ENCODE results near the gene HARBI1. TPM values are rescaled to one million over a fixed set of nuclear protein-coding genes. Genes with fewer than 3 reads are reported as not detected.

HARBI1 gene
- total and polyA plus RNA-seq, 7 experiments from 2014 or later, result 2.9 to 18.1 (median 7.5) TPM

DNA sequence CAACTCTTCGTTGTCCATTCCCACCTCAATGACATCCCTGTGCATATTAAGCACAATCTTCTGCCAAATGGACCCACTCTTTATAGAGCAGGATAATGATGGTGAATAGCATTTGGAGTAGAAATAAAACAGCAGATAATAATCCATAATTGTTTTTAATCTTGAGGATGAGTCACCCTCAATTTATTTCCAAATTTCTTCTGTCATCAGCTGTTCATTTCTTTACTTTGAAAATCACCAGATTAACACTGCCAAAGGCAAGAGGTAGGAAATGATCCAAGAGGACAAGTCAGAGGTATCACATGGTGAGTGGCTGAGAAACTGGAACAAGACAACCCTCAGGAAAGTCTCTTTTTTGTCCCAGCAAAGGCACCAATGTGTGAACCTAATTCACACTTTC is 15.9 kb downstream of the HARBI1 start:
- Histone ChIP-seq H3K27ac (ENCODE audit: low read depth, low read length) (no peak overlapping the region), H3K9me3 (ENCODE audit: control insufficient read depth in 2 of 3, low read length in 3 of 3) (no peaks in the 10 kb centered on the region), H3K27me3 (ENCODE audit: control insufficient read depth in 2 of 2, insufficient read depth in 2 of 2, low read length in 2 of 2) (no peaks in the 10 kb centered on the region), H3K4me3 (ENCODE audit: low read length) (no peak overlapping the region), H3K36me3 (ENCODE audit: control insufficient read depth in 2 of 3, insufficient read depth in 3 of 3, low read length in 3 of 3) (peaks cover 0 to 10% (median 0%) of the 10 kb centered on the region in 3 experiments), H3K4me1 (ENCODE audit: control insufficient read depth in 2 of 2, insufficient read depth in 2 of 2, low read length in 2 of 2) (no peaks in the 10 kb centered on the region)
- H3K9me3 Mint-ChIP-seq, result no peaks in the 10 kb centered on the region
- H3K36me3 Mint-ChIP-seq, result peaks cover 0 to 5% (median 0%) of the 10 kb centered on the region in 5 donors
- intact Hi-C loops (cut with micrococcal nuclease), result no loop called here
- POLR2A ChIA-PET, result no interaction called here
- ATAC-seq (no peak), DNase-seq (no peak)
- no peaks in the 10 kb centered on the region for H3K27me3 Mint-ChIP-seq
- no peak overlapping the region for H3K4me3 Mint-ChIP-seq
- H3K4me1 Mint-ChIP-seq, result peaks cover 0 to 5% (median 0%) of the 10 kb centered on the region in 7 donors
- CTCF ChIA-PET, result no interaction called here
- H3K27ac Mint-ChIP-seq, result peak overlapping the region in 1 of 9 donors; percentile 62

- intact Hi-C loops (cut with micrococcal nuclease), result no loop called here
- Mint-ChIP-seq H3K4me1 (peaks cover 0 to 5% (median 0%) of the 10 kb centered on the region in 7 donors), H3K36me3 (peaks cover 0 to 5% (median 0%) of the 10 kb centered on the region in 5 donors), H3K9me3 (no peaks in the 10 kb centered on the region), H3K27me3 (no peaks in the 10 kb centered on the region), H3K4me3 (no peak overlapping the region), H3K27ac (no peak overlapping the region)
- Histone ChIP-seq H3K4me1 (ENCODE audit: control insufficient read depth in 2 of 2, insufficient read depth in 2 of 2, low read length in 2 of 2) (no peaks in the 10 kb centered on the region), H3K36me3 (ENCODE audit: control insufficient read depth in 2 of 3, insufficient read depth in 3 of 3, low read length in 3 of 3) (peaks cover 0 to 10% (median 0%) of the 10 kb centered on the region in 3 experiments), H3K9me3 (ENCODE audit: control insufficient read depth in 2 of 3, low read length in 3 of 3) (no peaks in the 10 kb centered on the region), H3K27ac (ENCODE audit: low read depth, low read length) (no peak overlapping the region), H3K27me3 (ENCODE audit: control insufficient read depth in 2 of 2, insufficient read depth in 2 of 2, low read length in 2 of 2) (no peaks in the 10 kb centered on the region), H3K4me3 (ENCODE audit: low read length) (no peak overlapping the region)
- ChIA-PET POLR2A (interaction anchor here (0.6 kb wide), 1 partner anchor 192 kb away, joined by 3 read pairs; no protein-coding TSS in a partner anchor), CTCF (no interaction called here)
- ATAC-seq, result no peak
- DNase-seq, result no peak
Measured at GRCh38 chr11:46600194-46600960, 16.6 kb downstream of the HARBI1 start.

- Histone ChIP-seq H3K27ac (ENCODE audit: low read depth, low read length) (no peak overlapping the region), H3K9me3 (ENCODE audit: control insufficient read depth in 2 of 3, low read length in 3 of 3) (no peaks in the 10 kb centered on the region), H3K36me3 (ENCODE audit: control insufficient read depth in 2 of 3, insufficient read depth in 3 of 3, low read length in 3 of 3) (peaks cover 0 to 10% (median 0%) of the 10 kb centered on the region in 3 experiments), H3K4me1 (ENCODE audit: control insufficient read depth in 2 of 2, insufficient read depth in 2 of 2, low read length in 2 of 2) (no peaks in the 10 kb centered on the region), H3K27me3 (ENCODE audit: control insufficient read depth in 2 of 2, insufficient read depth in 2 of 2, low read length in 2 of 2) (no peaks in the 10 kb centered on the region), H3K4me3 (ENCODE audit: low read length) (no peak overlapping the region)
- Mint-ChIP-seq H3K9me3 (no peaks in the 10 kb centered on the region), H3K27me3 (no peaks in the 10 kb centered on the region), H3K27ac (no peak overlapping the region), H3K36me3 (peaks cover 0 to 5% (median 0%) of the 10 kb centered on the region in 5 donors), H3K4me1 (peaks cover 0 to 5% (median under 1%) of the 10 kb centered on the region in 7 donors), H3K4me3 (no peak overlapping the region)
- no peak for ATAC-seq
- CTCF ChIA-PET, result no interaction called here
- DNase-seq, result no peak
- POLR2A ChIA-PET, result interaction anchor here (0.6 kb wide), 1 partner anchor 193 kb away, joined by 3 read pairs; no protein-coding TSS in a partner anchor
- intact Hi-C loops (cut with micrococcal nuclease), result no loop called here
Measured at GRCh38 chr11:46599340-46600193, 17.5 kb downstream of the HARBI1 start.

DNA sequence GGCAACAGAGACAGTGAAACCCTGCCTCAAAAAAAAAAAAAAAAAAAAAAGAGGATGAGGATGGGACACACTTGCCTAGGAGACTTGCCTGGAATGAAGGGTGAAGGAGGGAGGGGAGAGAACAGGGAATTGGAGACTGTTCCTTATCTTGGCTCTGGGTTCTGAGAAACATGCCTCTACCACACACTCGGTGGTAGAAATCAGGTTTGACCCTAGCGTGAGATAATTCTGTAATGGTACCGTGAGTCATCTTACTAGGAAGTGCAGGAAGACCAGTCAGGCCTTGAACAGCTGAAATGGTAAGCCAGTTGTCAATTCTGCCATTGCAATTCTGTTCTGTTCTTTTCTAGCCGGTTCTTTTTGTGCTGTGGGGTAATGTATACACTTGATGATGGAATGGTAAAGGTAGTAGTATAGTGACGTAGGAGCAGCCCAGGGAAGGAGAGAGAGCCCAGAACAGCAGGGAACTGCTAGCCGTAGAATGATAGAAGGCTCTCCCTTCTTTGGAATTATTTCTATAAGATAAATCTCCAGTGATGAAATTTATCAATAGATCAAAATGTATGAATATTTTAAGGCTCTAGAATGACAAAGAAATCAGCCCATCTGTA is 19.3 kb downstream of the HARBI1 start:
- Mint-ChIP-seq H3K27me3 (no peaks in the 10 kb centered on the region), H3K4me1 (peaks cover 6 to 17% (median 16%) of the 10 kb centered on the region in 7 donors), H3K4me3 (no peak overlapping the region), H3K27ac (peak overlapping the region in 1 of 9 donors; percentile 44), H3K9me3 (peaks cover 0 to 2% (median 0%) of the 10 kb centered on the region in 11 donors), H3K36me3 (peaks cover 0 to 4% (median 0%) of the 10 kb centered on the region in 5 donors)
- ChIA-PET POLR2A (no interaction called here), CTCF (no interaction called here)
- Histone ChIP-seq H3K4me3 (ENCODE audit: low read length) (no peak overlapping the region), H3K27ac (ENCODE audit: low read depth, low read length) (no peak overlapping the region), H3K9me3 (ENCODE audit: control insufficient read depth in 2 of 3, low read length in 3 of 3) (no peaks in the 10 kb centered on the region), H3K36me3 (ENCODE audit: control insufficient read depth in 2 of 3, insufficient read depth in 3 of 3, low read length in 3 of 3) (peaks cover 0 to 8% (median 0%) of the 10 kb centered on the region in 3 experiments), H3K4me1 (ENCODE audit: control insufficient read depth in 2 of 2, insufficient read depth in 2 of 2, low read length in 2 of 2) (peaks cover 5 to 7% of the 10 kb centered on the region in 2 donors), H3K27me3 (ENCODE audit: control insufficient read depth in 2 of 2, insufficient read depth in 2 of 2, low read length in 2 of 2) (no peaks in the 10 kb centered on the region)
- intact Hi-C loops (cut with micrococcal nuclease), result no loop called here
- ATAC-seq (no peak), DNase-seq (no peak)

DNA sequence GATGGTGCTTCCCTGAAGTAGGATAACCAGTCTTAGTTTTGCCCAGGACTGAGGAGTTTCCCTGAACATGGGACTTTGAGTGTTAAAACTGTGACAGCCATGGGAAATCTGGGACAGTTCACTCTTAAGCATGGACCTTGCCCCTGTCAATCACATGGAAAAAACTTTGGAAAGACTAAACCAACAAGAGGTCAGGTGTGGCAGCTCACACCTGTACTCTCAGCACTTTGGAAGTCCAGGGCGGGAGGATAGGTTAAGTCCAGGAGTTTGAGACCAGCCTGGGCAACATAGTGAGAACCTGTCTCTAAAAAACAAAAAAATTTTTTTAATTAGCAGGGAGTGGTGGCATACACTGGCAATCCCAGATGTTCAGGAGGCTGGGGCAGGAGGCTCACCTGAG is 19.9 kb downstream of the HARBI1 start:
- Mint-ChIP-seq H3K27ac (no peak overlapping the region), H3K4me1 (peaks cover 6 to 22% (median 20%) of the 10 kb centered on the region in 7 donors), H3K4me3 (no peak overlapping the region), H3K36me3 (peaks cover 0 to 4% (median 0%) of the 10 kb centered on the region in 5 donors), H3K27me3 (no peaks in the 10 kb centered on the region), H3K9me3 (peaks cover 0 to 2% (median 0%) of the 10 kb centered on the region in 11 donors)
- Histone ChIP-seq H3K4me1 (ENCODE audit: control insufficient read depth in 2 of 2, insufficient read depth in 2 of 2, low read length in 2 of 2) (peaks cover 10 to 11% of the 10 kb centered on the region in 2 donors), H3K4me3 (ENCODE audit: low read length) (no peak overlapping the region), H3K36me3 (ENCODE audit: control insufficient read depth in 2 of 3, insufficient read depth in 3 of 3, low read length in 3 of 3) (peaks cover 0 to 8% (median 0%) of the 10 kb centered on the region in 3 experiments), H3K27ac (ENCODE audit: low read depth, low read length) (no peak overlapping the region), H3K27me3 (ENCODE audit: control insufficient read depth in 2 of 2, insufficient read depth in 2 of 2, low read length in 2 of 2) (no peaks in the 10 kb centered on the region), H3K9me3 (ENCODE audit: control insufficient read depth in 2 of 3, low read length in 3 of 3) (no peaks in the 10 kb centered on the region)
- intact Hi-C loops (cut with micrococcal nuclease), result no loop called here
- ATAC-seq (no peak), DNase-seq (no peak)
- CTCF ChIA-PET, result no interaction called here
- POLR2A ChIA-PET, result no interaction called here

DNA sequence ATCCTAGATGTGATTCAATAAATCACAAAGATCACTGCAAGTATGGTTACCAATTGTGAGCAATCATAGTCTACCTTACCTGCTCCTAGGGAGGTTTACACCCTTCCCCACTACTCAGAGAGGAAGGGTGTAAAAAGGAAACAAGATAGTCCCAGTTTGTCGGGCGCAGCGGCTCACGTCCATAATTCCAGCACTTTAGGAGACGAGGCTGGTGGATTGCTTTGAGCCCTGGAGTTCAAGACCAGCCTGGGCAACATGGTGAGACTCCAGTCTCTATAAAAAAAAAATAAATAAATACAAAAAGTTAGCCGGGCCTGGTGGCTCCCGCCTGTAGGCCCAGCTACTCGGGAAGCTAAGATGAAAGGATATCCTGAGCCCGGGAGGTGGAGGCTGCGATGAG is 22.2 kb downstream of the HARBI1 start:
- Mint-ChIP-seq H3K27ac (peak overlapping the region in 3 of 9 donors; percentile 93 to 97 (median 96)), H3K4me1 (peaks cover 17 to 41% (median 34%) of the 10 kb centered on the region in 7 donors), H3K9me3 (peaks cover 0 to 2% (median 0%) of the 10 kb centered on the region in 11 donors), H3K36me3 (peaks cover 0 to 9% (median 0%) of the 10 kb centered on the region in 5 donors), H3K4me3 (peak overlapping the region in 3 of 10 donors; percentile 97 to 99 (median 97)), H3K27me3 (no peaks in the 10 kb centered on the region)
- ATAC-seq, result no peak
- H3K9me3 ChIP-seq (ENCODE audit: control insufficient read depth in 2 of 3, low read length in 3 of 3), result no peaks in the 10 kb centered on the region
- intact Hi-C loops (cut with micrococcal nuclease), result loop anchor here (1.0 to 5.0 kb wide), 7 partner anchors 23 to 676 kb away; partner anchors contain the start of genes ARHGAP1 (in 2 of the 2), ATG13 (in 2 of the 2), HARBI1 (in 2 of the 2) and ARFGAP2 (in 1 of the 2)
- no peak overlapping the region for H3K4me3 ChIP-seq (ENCODE audit: low read length)
- H3K27me3 ChIP-seq (ENCODE audit: control insufficient read depth in 2 of 2, insufficient read depth in 2 of 2, low read length in 2 of 2), result no peaks in the 10 kb centered on the region
- peaks cover 0 to 8% (median 0%) of the 10 kb centered on the region in 3 experiments for H3K36me3 ChIP-seq (ENCODE audit: control insufficient read depth in 2 of 3, insufficient read depth in 3 of 3, low read length in 3 of 3)
- DNase-seq, result no peak
- CTCF ChIA-PET, result interaction anchor here (1.6 kb wide), 1 partner anchor 23 kb away, joined by 5 read pairs; the partner anchor contains the start of genes ATG13 and HARBI1
- POLR2A ChIA-PET, result interaction anchor here (1.3 to 2.3 kb wide), 6 partner anchors 17 to 230 kb away, joined by 3 to 21 read pairs (median 5); partner anchors contain the start of genes ATG13, HARBI1 and ZNF408
- peaks cover 17 to 19% of the 10 kb centered on the region in 2 donors for H3K4me1 ChIP-seq (ENCODE audit: control insufficient read depth in 2 of 2, insufficient read depth in 2 of 2, low read length in 2 of 2)
- no peak overlapping the region for H3K27ac ChIP-seq (ENCODE audit: low read depth, low read length)
